Activated naive CD4-positive, alpha-beta T cell treated with anti-CD3 and anti-CD28 coated beads for 36 hours (primary cell): Measurements from ENCODE around the gene CD180. TPM values are rescaled to one million over a fixed set of nuclear protein-coding genes. Genes with fewer than 3 reads are reported as not detected.
A peak's percentile ranks its signal among the peaks of the same experiment; 100 is the strongest.

Experiments
- CTCF ChIA-PET: fragments of 350-600 bp; sonication (Branson Sonifier 250); formaldehyde crosslinking; loops from one replicate; lab custom pipeline; 2021; ENCODE audit warnings: antibody characterized with exemption; lab: Charles Lee
- DNase-seq: peaks from one replicate; pipeline ENCODE4 v3.0.0-alpha.2; 2020
- H3K27ac Mint-ChIP-seq: one replicate; pipeline ENCODE4 v1.8.0; 2021; ENCODE audit warnings: mild to moderate bottlenecking, mixed read lengths
- H3K27me3 Mint-ChIP-seq: one replicate; pipeline ENCODE4 v1.8.0; 2021; ENCODE audit warnings: low read depth, mixed read lengths
- H3K36me3 Mint-ChIP-seq: one replicate; pipeline ENCODE4 v1.8.0; 2021; ENCODE audit warnings: low read depth, mixed read lengths
- H3K4me1 Mint-ChIP-seq: one replicate; pipeline ENCODE4 v1.8.0; 2021; ENCODE audit warnings: low read depth, mixed read lengths
- H3K4me3 Mint-ChIP-seq: one replicate; pipeline ENCODE4 v1.8.0; 2021; ENCODE audit warnings: mild to moderate bottlenecking, moderate library complexity, mixed read lengths
- H3K9me3 Mint-ChIP-seq: one replicate; pipeline ENCODE4 v1.8.0; 2021; ENCODE audit warnings: mixed read lengths
- intact Hi-C: fragments of 100-400 bp; cut with micrococcal nuclease; formaldehyde crosslinking; loops from one replicate; pipeline ENCODE4 v1.15.1; 2023
- total RNA-seq, 2 experiments: library from RNA; stranded (reverse); gene quantifications; one replicate each; pipeline ENCODE4 v1.2.3, GENCODE V29; 2021

The CD180 gene
- total RNA-seq, 2 experiments from 2014 or later: not detected

GRCh38 chr5:67198917-67199316, 2.3 kb upstream of the CD180 start:
- peaks cover 2% of the 10 kb centered on the region for H3K9me3 Mint-ChIP-seq
- intact Hi-C loops: no loop called here
- H3K27me3 Mint-ChIP-seq: no peaks in the 10 kb centered on the region
- peaks cover 48% of the 10 kb centered on the region for H3K4me1 Mint-ChIP-seq
- no peak overlapping the region for H3K27ac Mint-ChIP-seq
- H3K4me3 Mint-ChIP-seq: no peak overlapping the region
- peaks cover 3% of the 10 kb centered on the region for H3K36me3 Mint-ChIP-seq
- DNase-seq: no peak
- CTCF ChIA-PET: interaction anchor here (20.7 kb wide), 1 partner anchor 36 kb away, joined by 354 read pairs; no protein-coding TSS in a partner anchor

- Mint-ChIP-seq H3K9me3 (peaks cover 3% of the 10 kb centered on the region), H3K27me3 (no peaks in the 10 kb centered on the region), H3K4me1 (peaks cover 40% of the 10 kb centered on the region), H3K36me3 (peaks cover 3% of the 10 kb centered on the region), H3K4me3 (no peak overlapping the region), H3K27ac (no peak overlapping the region)
- no peak for DNase-seq
- intact Hi-C loops: no loop called here
- CTCF ChIA-PET: interaction anchor here (0.6 to 20.7 kb wide), 6 partner anchors 13 to 1348 kb away, joined by 3 to 354 read pairs (median 4); no protein-coding TSS in a partner anchor
Observed at GRCh38 chr5:67197536-67197935, 937 bp upstream of the CD180 start.

GRCh38 chr5:67195406-67196275, 958 bp downstream of the CD180 start:
- H3K27ac Mint-ChIP-seq: no peak overlapping the region
- peaks cover 2% of the 10 kb centered on the region for H3K36me3 Mint-ChIP-seq

GRCh38 chr5:67194166-67194565, 2.4 kb downstream of the CD180 start:
- intact Hi-C loops: no loop called here
- no peak for DNase-seq
- CTCF ChIA-PET: interaction anchor here (1.4 kb wide), 1 partner anchor 19 kb away, joined by 3 read pairs; no protein-coding TSS in a partner anchor

More at GRCh38 chr5:67195406-67196275, 958 bp downstream of the CD180 start:
- Mint-ChIP-seq H3K4me1 (peaks cover 23% of the 10 kb centered on the region), H3K4me3 (no peak overlapping the region), H3K27me3 (no peaks in the 10 kb centered on the region), H3K9me3 (peaks cover 3% of the 10 kb centered on the region)
- CTCF ChIA-PET: interaction anchor here (0.7 to 20.7 kb wide), 3 partner anchors 16 to 33 kb away, joined by 3 to 354 read pairs (median 4); no protein-coding TSS in a partner anchor
- DNase-seq: no peak
- intact Hi-C loops: no loop called here

GRCh38 chr5:67193439-67193807, 3.2 kb downstream of the CD180 start:
- intact Hi-C loops: no loop called here
- no peak for DNase-seq
- no peak overlapping the region for H3K4me3 Mint-ChIP-seq
- CTCF ChIA-PET: interaction anchor here (1.0 to 1.3 kb wide), 2 partner anchors 11 to 24 kb away, joined by 3 to 5 read pairs; no protein-coding TSS in a partner anchor
- H3K36me3 Mint-ChIP-seq: no peaks in the 10 kb centered on the region
- H3K27me3 Mint-ChIP-seq: no peaks in the 10 kb centered on the region
- no peak overlapping the region for H3K27ac Mint-ChIP-seq
- H3K4me1 Mint-ChIP-seq: peaks cover 20% of the 10 kb centered on the region
- peaks cover 3% of the 10 kb centered on the region for H3K9me3 Mint-ChIP-seq

More at GRCh38 chr5:67194166-67194565, 2.4 kb downstream of the CD180 start:
- peaks cover 2% of the 10 kb centered on the region for H3K36me3 Mint-ChIP-seq
- no peak overlapping the region for H3K4me3 Mint-ChIP-seq
- no peak overlapping the region for H3K27ac Mint-ChIP-seq
- H3K4me1 Mint-ChIP-seq: peaks cover 19% of the 10 kb centered on the region
- peaks cover 3% of the 10 kb centered on the region for H3K9me3 Mint-ChIP-seq
- H3K27me3 Mint-ChIP-seq: no peaks in the 10 kb centered on the region

- Mint-ChIP-seq H3K4me3 (no peak overlapping the region), H3K9me3 (peaks cover 3% of the 10 kb centered on the region), H3K27me3 (no peaks in the 10 kb centered on the region), H3K4me1 (peaks cover 22% of the 10 kb centered on the region), H3K36me3 (no peaks in the 10 kb centered on the region), H3K27ac (no peak overlapping the region)
- CTCF ChIA-PET: interaction anchor here (1.0 to 1.3 kb wide), 2 partner anchors 11 to 24 kb away, joined by 3 to 5 read pairs; no protein-coding TSS in a partner anchor
- intact Hi-C loops: no loop called here
- no peak for DNase-seq
Observed at GRCh38 chr5:67192719-67193438, 3.7 kb downstream of the CD180 start.

- Mint-ChIP-seq H3K4me1 (peaks cover 32% of the 10 kb centered on the region), H3K9me3 (peaks cover 3% of the 10 kb centered on the region), H3K27ac (no peak overlapping the region), H3K27me3 (no peaks in the 10 kb centered on the region), H3K36me3 (no peaks in the 10 kb centered on the region), H3K4me3 (no peak overlapping the region)
- no peak for DNase-seq
- intact Hi-C loops: no loop called here
- CTCF ChIA-PET: interaction anchor here (0.7 to 1.0 kb wide), 2 partner anchors 10 to 34 kb away, joined by 3 read pairs; no protein-coding TSS in a partner anchor
Observed at GRCh38 chr5:67190861-67191260, 5.7 kb downstream of the CD180 start.

- Mint-ChIP-seq H3K9me3 (peaks cover 3% of the 10 kb centered on the region), H3K36me3 (no peaks in the 10 kb centered on the region), H3K4me3 (no peak overlapping the region), H3K27me3 (no peaks in the 10 kb centered on the region), H3K4me1 (peaks cover 32% of the 10 kb centered on the region), H3K27ac (no peak overlapping the region)
- no peak for DNase-seq
- intact Hi-C loops: no loop called here
- CTCF ChIA-PET: no interaction called here
Observed at GRCh38 chr5:67190410-67190809, 6.2 kb downstream of the CD180 start.

GRCh38 chr5:67189931-67190330, 6.7 kb downstream of the CD180 start:
- no peak for DNase-seq
- Mint-ChIP-seq H3K9me3 (peaks cover 3% of the 10 kb centered on the region), H3K27me3 (no peaks in the 10 kb centered on the region), H3K36me3 (no peaks in the 10 kb centered on the region), H3K4me3 (no peak overlapping the region), H3K27ac (no peak overlapping the region), H3K4me1 (peaks cover 32% of the 10 kb centered on the region)
- CTCF ChIA-PET: no interaction called here
- intact Hi-C loops: loop anchor here (2.0 kb wide), 1 partner anchor 13 kb away; no protein-coding TSS in a partner anchor

GRCh38 chr5:67189079-67189354, 7.6 kb downstream of the CD180 start:
- no peaks in the 10 kb centered on the region for H3K27me3 Mint-ChIP-seq
- DNase-seq: no peak
- intact Hi-C loops: loop anchor here (2.0 kb wide), 1 partner anchor 14 kb away; no protein-coding TSS in a partner anchor
- H3K9me3 Mint-ChIP-seq: peaks cover 3% of the 10 kb centered on the region
- no peak overlapping the region for H3K27ac Mint-ChIP-seq
- CTCF ChIA-PET: interaction anchor here (0.6 to 0.9 kb wide), 4 partner anchors 22 to 996 kb away, joined by 3 read pairs; no protein-coding TSS in a partner anchor
- peaks cover 32% of the 10 kb centered on the region for H3K4me1 Mint-ChIP-seq
- no peaks in the 10 kb centered on the region for H3K36me3 Mint-ChIP-seq
- no peak overlapping the region for H3K4me3 Mint-ChIP-seq

GRCh38 chr5:67188274-67189078, 8.1 kb downstream of the CD180 start:
- intact Hi-C loops: loop anchor here (2.0 kb wide), 1 partner anchor 14 kb away; no protein-coding TSS in a partner anchor
- Mint-ChIP-seq H3K27ac (peak overlapping the region; percentile 16), H3K4me1 (peaks cover 31% of the 10 kb centered on the region), H3K27me3 (no peaks in the 10 kb centered on the region), H3K36me3 (no peaks in the 10 kb centered on the region), H3K9me3 (peaks cover 3% of the 10 kb centered on the region), H3K4me3 (no peak overlapping the region)
- CTCF ChIA-PET: interaction anchor here (0.6 to 0.9 kb wide), 7 partner anchors 21 to 995 kb away, joined by 3 to 5 read pairs (median 3); no protein-coding TSS in a partner anchor
- DNase-seq: no peak
